HL-60 (cell line): ENCODE results near the gene VWA8.

Source experiments
- DNase-seq, 2 experiments: peaks; one replicate each; pipeline ENCODE4 v3.0.0-alpha.2; 2010 to 2020; ENCODE audit warnings: low read depth in 1 of 2, low spot score in 1 of 2
- H3K27ac ChIP-seq: fragments of 250-450 bp; sonication (Bioruptor Pico); replicated peaks from 2 replicates; pipeline ENCODE4 v1.5.1; 2020; ENCODE audit warnings: mild to moderate bottlenecking, moderate library complexity
- H3K27me3 ChIP-seq: fragments of 250-450 bp; sonication (Bioruptor Pico); 2 replicates; pipeline ENCODE4 v1.5.1; 2021; ENCODE audit warnings: mild to moderate bottlenecking, moderate library complexity; ENCODE audit not compliant: insufficient read depth, poor library complexity, severe bottlenecking
- H3K4me3 ChIP-seq: replicated peaks from 2 replicates; pipeline ENCODE4 v1.5.1; 2011; ENCODE audit warnings: mild to moderate bottlenecking, control low read depth, low read length; ENCODE audit not compliant: insufficient read depth
- GABPA ChIP-seq: IDR thresholded peaks from 2 replicates; pipeline ENCODE4 v1.6.1; 2012; ENCODE audit warnings: low read depth
- POLR2AphosphoS5 ChIP-seq: IDR thresholded peaks from 2 replicates; pipeline ENCODE4 v1.6.1; 2012; ENCODE audit warnings: low read depth
- SPI1 ChIP-seq: IDR thresholded peaks from 2 replicates; pipeline ENCODE4 v1.6.1; 2012; ENCODE audit warnings: low read depth, mild to moderate bottlenecking, borderline replicate concordance
- TF ChIP-seq, protein P1 (sequence below): IDR thresholded peaks from one replicate; pipeline ENCODE4 v1.5.1; 2011; ENCODE audit warnings: low read length, control low read depth, inconsistent platforms; ENCODE audit not compliant: insufficient read depth
- TF ChIP-seq, protein P2 (sequence below): IDR thresholded peaks from 2 replicates; pipeline ENCODE4 v1.6.1; 2012; ENCODE audit warnings: low read depth; ENCODE audit not compliant: insufficient replicate concordance

Gene VWA8

DNA sequence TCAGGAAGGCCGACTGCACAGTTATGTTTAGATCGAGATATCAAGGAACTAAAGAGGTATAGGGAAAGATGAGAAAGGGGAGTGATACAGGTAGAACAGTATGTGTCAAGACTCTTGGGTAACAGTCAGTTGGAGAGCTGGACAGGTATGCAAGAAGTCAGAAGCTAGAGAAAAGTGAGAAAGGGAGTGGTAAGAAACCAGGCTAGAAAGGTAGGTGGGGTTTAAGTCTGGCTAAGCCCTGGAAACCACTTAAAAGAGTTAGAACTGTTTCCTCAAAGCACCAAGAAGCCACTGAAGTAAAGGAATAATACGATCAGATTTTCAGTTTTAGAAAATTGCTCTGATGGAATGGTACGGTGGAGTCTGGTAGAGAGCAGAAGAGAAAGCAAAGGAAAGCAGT is 196.4 kb downstream of the VWA8 start:
- TF ChIP-seq, protein P1, sequence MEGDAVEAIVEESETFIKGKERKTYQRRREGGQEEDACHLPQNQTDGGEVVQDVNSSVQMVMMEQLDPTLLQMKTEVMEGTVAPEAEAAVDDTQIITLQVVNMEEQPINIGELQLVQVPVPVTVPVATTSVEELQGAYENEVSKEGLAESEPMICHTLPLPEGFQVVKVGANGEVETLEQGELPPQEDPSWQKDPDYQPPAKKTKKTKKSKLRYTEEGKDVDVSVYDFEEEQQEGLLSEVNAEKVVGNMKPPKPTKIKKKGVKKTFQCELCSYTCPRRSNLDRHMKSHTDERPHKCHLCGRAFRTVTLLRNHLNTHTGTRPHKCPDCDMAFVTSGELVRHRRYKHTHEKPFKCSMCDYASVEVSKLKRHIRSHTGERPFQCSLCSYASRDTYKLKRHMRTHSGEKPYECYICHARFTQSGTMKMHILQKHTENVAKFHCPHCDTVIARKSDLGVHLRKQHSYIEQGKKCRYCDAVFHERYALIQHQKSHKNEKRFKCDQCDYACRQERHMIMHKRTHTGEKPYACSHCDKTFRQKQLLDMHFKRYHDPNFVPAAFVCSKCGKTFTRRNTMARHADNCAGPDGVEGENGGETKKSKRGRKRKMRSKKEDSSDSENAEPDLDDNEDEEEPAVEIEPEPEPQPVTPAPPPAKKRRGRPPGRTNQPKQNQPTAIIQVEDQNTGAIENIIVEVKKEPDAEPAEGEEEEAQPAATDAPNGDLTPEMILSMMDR = no peak
- TF ChIP-seq, protein P2, sequence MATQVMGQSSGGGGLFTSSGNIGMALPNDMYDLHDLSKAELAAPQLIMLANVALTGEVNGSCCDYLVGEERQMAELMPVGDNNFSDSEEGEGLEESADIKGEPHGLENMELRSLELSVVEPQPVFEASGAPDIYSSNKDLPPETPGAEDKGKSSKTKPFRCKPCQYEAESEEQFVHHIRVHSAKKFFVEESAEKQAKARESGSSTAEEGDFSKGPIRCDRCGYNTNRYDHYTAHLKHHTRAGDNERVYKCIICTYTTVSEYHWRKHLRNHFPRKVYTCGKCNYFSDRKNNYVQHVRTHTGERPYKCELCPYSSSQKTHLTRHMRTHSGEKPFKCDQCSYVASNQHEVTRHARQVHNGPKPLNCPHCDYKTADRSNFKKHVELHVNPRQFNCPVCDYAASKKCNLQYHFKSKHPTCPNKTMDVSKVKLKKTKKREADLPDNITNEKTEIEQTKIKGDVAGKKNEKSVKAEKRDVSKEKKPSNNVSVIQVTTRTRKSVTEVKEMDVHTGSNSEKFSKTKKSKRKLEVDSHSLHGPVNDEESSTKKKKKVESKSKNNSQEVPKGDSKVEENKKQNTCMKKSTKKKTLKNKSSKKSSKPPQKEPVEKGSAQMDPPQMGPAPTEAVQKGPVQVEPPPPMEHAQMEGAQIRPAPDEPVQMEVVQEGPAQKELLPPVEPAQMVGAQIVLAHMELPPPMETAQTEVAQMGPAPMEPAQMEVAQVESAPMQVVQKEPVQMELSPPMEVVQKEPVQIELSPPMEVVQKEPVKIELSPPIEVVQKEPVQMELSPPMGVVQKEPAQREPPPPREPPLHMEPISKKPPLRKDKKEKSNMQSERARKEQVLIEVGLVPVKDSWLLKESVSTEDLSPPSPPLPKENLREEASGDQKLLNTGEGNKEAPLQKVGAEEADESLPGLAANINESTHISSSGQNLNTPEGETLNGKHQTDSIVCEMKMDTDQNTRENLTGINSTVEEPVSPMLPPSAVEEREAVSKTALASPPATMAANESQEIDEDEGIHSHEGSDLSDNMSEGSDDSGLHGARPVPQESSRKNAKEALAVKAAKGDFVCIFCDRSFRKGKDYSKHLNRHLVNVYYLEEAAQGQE = no peak
- no peak for TF ChIP-seq GABPA
- H3K27ac ChIP-seq = no peak overlapping the region

GRCh38 chr13:41763782-41764181 is 197.1 kb downstream of the VWA8 start:
- DNase-seq = no peak
- Histone ChIP-seq H3K27me3 (no peaks in the 10 kb centered on the region), H3K27ac (no peak overlapping the region), H3K4me3 (no peak overlapping the region)
- TF ChIP-seq POLR2AphosphoS5 (no peak), SPI1 (no peak), GABPA (no peak)
- TF ChIP-seq, protein P1 = no peak
- TF ChIP-seq, protein P2 = no peak

More for the DNA sequence above, 196.4 kb downstream of the VWA8 start:
- DNase-seq = no peak
- Histone ChIP-seq H3K4me3 (no peak overlapping the region), H3K27me3 (no peaks in the 10 kb centered on the region)

DNA sequence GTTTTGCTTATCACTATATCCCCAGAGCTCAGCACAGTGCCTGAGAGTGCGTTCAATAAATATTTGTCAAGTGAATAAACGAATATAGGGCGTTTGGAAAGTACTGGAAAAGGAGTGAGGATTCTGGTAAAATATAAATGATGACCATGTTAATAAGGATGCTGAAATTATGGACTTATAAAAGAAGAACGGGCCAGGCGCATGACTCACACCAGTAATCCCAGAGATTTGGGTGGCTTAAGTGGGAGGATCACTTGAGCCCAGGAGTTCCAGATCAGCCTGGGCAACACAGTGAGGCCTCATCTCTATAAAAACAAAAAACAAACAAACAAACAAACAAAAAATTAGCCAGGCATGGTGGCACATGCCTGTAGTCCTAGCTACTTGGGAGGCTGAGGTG is 198.1 kb downstream of the VWA8 start:
- Histone ChIP-seq H3K27me3 (no peaks in the 10 kb centered on the region), H3K27ac (no peak overlapping the region), H3K4me3 (no peak overlapping the region)
- TF ChIP-seq, protein P2 = no peak
- TF ChIP-seq SPI1 = no peak
- no peak for TF ChIP-seq GABPA
- no peak for DNase-seq
